HG02870 (cell line): ENCODE data around the gene CUBN.

ENCODE experiments used
- ATAC-seq: cut with Tn5 transposase; IDR thresholded peaks from one replicate; pipeline ENCODE4 v1.9.1; 2021; ENCODE audit warnings: mild to moderate bottlenecking, moderate library complexity; ENCODE audit not compliant: unreplicated experiment

CUBN gene

GRCh38 chr10:16891375-16892313, 238.0 kb downstream of the CUBN start:
- no peak for ATAC-seq

GRCh38 chr10:16890691-16891090, 238.9 kb downstream of the CUBN start:
- no peak for ATAC-seq

DNA sequence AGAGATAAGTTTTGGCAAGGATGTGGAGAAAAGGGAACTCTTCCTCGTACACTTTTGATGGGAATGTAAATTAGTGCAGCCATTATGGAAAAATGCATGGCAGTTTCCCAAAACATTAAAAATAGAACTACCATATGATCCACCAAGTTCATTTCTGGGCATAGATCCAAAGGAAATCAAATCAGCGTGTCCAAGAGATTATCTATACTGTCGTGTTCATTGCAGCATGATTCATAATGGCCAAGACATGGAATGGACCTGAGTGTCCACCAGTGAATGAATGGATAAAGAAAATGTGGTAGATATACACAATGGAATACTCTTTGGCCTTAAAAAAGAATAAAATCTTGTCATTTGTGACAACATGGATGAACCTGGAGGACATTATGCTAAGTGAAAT, 242.0 kb downstream of the CUBN start:
- ATAC-seq, result no peak

DNA sequence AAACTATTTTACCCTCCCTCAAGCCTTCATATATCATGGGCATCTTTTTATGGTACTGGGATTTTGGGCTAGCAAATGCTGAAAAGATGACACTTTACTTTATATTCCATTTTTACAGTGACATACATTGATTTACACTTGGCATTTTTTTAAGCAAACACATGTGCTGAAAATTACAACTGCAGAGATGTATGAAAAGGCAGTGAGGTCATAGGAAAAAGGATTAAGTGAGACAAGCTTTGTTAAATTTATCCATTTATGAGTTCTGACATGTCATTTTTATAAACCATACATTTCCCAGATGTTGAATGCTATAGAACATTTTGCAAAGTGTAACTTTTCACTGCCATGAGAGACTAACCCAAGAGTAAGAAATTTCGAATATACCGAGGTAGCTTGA, 243.6 kb downstream of the CUBN start:
- no peak for ATAC-seq

DNA sequence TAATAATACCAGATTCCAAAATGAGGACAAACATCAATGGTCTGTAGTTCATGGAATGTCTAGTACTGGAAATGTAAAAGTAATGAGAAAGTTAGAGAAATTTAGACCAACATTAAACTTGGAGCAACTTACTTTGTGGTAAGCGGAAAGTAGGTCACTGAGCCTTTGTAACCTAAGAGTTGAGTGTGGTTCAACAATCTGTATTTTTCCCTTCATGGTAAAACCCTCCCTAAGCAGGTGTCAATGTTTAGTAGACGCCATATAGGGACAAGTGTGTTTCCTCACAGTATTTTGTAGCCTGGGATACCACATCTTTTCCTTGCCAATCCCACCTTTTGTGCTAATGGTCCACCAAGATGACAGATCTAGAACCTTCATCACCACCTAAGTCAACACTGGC, 245.1 kb downstream of the CUBN start:
- no peak for ATAC-seq

- ATAC-seq, result no peak
Observed at GRCh38 chr10:16883084-16883483, 246.5 kb downstream of the CUBN start.

DNA sequence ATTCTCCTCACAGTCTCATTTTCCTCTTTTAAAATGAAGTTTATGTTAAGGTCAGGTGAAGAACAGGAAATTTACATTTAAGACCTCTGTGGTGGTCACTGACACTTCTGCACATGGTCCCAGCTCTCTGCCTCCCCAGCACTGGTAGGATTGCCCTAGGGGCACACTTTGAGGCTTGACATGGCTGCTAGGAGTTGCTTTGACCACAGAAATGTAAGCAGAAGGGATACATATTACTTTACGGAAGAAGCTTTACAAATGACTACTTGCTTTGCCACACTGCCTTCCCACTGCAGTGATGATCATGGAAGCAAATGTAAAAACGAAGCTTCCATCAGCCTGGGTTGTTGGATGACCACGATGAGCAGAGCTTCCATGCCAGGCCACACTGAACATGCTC, 259.3 kb downstream of the CUBN start:
- no peak for ATAC-seq

DNA sequence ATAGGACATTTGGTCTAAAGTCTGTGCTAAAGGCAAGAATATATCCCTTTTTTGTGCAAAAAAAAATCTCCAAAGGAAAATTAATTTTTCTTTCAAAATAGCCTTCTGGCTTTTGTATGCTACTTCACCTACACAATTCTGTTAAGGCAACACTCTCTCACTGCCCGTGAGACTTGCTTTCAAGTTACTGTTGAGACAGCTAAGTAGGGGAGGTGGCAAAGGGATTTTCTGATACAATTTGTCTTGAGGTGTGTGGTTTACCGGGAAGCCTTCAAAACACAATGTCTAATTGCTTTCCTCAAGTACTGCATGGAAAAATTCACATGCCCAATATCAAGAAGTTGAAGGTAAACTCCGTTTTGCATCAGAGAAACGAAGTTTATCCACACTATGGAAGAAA, 261.6 kb downstream of the CUBN start:
- ATAC-seq, result no peak

DNA sequence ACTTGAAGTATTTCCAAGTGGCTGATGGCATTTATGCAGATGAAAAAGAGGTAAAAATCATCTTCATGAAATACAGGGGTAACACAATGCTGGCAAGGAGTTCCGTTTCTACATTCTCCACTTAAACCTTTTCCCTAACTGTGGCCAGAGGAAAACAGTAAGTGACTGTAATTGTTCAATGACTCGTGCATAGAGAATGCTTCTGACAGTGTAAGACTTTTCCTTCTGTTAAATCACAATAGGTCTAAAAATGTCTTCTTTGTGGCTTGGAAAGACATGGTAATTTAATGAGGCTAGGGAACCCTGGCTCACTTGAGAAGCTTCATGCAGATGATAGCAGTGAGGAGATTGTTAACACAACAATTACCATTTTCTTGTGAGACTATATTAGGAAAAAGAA, 262.1 kb downstream of the CUBN start:
- no peak for ATAC-seq

- ATAC-seq, result no peak
Observed at GRCh38 chr10:16866541-16867275, 262.9 kb downstream of the CUBN start.

DNA sequence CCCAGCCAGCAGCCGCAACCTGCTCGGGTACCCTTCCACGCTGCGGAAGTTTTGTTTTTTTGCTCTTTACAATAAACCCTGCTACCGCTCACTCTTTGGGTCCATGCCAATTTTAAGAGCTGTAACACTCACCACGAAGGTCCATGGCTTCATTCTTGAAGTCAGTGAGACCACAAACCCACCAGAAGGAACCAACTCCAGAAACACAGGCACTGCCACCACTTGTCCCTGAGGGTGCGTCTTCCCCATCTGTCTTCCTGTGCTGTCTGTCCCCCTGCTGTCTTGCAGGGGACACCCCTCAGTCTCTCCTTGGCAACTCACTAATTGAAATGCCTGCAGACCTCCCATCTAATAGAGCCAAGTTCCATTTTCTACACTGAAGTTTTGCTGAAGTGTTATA, 263.8 kb downstream of the CUBN start:
- ATAC-seq, result no peak

DNA sequence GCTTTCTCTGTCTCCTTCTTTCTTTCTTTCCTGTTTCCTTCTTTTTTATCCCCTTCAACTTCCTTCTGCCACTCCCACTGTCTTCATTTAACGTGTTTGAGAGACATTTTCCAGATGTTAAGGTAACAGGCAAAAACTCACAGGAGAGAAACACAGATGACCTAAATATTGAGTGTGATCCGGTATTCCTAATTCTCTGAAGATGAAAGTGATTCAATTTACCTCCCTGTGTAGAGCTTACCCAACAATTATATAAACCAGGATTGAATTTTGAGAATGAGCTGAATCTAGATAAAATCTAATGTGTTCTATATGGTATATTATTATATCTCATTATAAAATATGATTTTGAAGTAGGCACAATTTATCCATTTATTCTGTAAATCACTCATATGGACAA, 265.8 kb downstream of the CUBN start:
- no peak for ATAC-seq

- no peak for ATAC-seq
Observed at GRCh38 chr10:16857419-16857818, 272.2 kb downstream of the CUBN start.

DNA sequence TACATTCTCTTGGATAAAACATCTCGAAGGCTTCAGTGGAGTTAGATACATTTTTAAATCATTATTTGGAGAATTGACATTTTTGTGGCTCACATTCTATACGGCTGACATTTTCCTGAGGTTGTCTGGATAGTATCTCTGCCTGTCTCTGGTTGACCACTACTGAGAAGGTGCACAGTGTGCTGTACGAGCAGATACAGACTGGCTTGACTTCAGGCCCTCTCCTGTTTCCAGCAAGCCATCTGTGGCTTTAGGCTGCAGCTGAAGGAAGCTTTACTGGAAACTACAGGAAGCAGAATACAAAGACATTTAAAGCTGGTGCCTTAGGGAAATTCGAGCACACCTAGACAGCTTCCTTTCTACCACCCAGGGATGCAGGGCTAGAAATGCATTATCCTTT, 273.0 kb downstream of the CUBN start:
- no peak for ATAC-seq

GRCh38 chr10:16856092-16856491, 273.5 kb downstream of the CUBN start:
- no peak for ATAC-seq

GRCh38 chr10:16854623-16855022, 275.0 kb downstream of the CUBN start:
- no peak for ATAC-seq

DNA sequence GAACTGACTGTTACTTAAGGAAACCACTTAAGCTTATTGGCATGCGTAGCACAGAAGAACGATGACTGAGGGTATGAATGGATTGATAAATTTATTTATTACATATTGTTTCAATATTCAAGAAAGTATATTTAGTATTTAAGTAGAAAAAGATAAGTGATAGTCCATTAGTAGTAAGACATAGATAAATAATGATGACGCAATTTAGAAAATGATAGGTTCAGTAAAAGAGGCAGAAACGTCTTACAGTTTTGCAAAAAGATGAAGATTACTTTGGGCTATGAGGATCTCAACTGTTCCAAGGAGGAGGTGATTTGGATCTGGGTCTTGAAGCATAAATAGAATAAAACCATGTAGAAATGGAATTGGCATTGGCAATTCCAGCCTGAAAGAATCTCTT, 275.8 kb downstream of the CUBN start:
- ATAC-seq, result no peak

GRCh38 chr10:16853201-16853600, 276.4 kb downstream of the CUBN start:
- no peak for ATAC-seq

- no peak for ATAC-seq
Observed at GRCh38 chr10:16852624-16853023, 277.0 kb downstream of the CUBN start.

- no peak for ATAC-seq
Observed at GRCh38 chr10:16848562-16849154, 281.0 kb downstream of the CUBN start.

DNA sequence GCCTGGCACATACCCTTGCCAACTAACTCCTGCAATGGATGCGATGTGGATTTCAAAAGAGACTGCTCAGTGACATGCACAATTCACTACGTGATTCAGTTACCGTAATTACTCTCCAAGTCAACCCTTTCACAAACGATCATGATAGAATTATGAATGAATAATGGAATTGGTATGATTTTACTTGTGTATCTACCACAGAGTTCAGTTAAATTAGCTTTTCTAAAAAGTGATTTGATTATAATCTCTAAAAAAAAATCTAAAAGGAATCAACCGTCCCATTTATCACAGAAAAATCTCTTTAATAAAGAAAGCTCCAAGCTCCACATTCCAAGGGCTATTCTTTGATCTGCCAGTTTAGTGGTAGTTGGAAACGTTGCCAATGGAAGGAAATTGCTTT, 282.0 kb downstream of the CUBN start:
- no peak for ATAC-seq

DNA sequence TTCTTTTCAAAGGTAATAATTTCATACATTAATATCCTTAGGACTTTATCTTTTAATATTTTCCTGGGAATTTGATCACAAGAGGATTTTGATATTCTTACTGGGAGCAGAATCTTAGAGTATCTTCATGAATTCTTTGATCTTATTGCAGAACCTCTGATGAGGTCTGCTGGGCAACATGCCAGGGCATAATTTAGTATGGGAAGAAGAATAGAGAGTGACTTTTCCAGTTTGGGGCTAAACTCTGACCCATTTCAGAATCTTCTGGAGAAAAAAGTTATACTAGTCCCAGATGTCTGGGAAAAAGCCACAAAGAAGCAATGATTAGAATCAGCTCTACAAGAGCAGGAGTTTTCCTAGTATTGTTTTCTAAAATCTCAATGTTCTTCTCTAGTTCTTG, 284.4 kb downstream of the CUBN start:
- no peak for ATAC-seq
